Panc1 (cell line): ENCODE measurements around the gene TNIK. TPM values are rescaled to one million over a fixed set of nuclear protein-coding genes. Genes with fewer than 3 reads are reported as not detected.

Experiments
- ATAC-seq: fragments of 200-7000 bp; cut with Tn5 transposase; 2 replicates; pipeline ENCODE4 v1.9.1; 2020; ENCODE audit warnings: mild to moderate bottlenecking, moderate library complexity
- BruUV-seq: library from RNA; stranded (reverse); fragments of 400-500 nt; replicated peaks from 2 replicates; lab custom pipeline; 2021; lab: Mats Ljungman, UMichigan
- CTCF ChIA-PET: fragments of 300-600 bp; sonication (Branson Sonifier 250); formaldehyde crosslinking; loops from one replicate; lab custom pipeline; 2022; ENCODE audit warnings: antibody characterized with exemption; lab: Charles Lee
- POLR2A ChIA-PET: fragments of 300-600 bp; sonication (Branson Sonifier 250); formaldehyde crosslinking; loops from one replicate; lab custom pipeline; 2022; ENCODE audit warnings: antibody characterized with exemption; lab: Charles Lee
- DNase-seq: peaks from one replicate; pipeline ENCODE4 v3.0.0-alpha.2; 2010; ENCODE audit warnings: low read depth, low spot score
- H3K27ac ChIP-seq: 2 replicates; pipeline ENCODE4 v1.5.1; 2011; ENCODE audit warnings: mild to moderate bottlenecking, low read length, inconsistent platforms
- H3K27me3 ChIP-seq: fragments of 200-500 bp; sonication (Bioruptor generic); 2 replicates; pipeline ENCODE4 v1.6.0; 2014; ENCODE audit warnings: low read length, inconsistent platforms; ENCODE audit not compliant: control insufficient read depth, insufficient read depth
- H3K36me3 ChIP-seq: fragments of 200-500 bp; sonication (Bioruptor generic); 2 replicates; pipeline ENCODE4 v1.5.1; 2014; ENCODE audit warnings: inconsistent platforms, mild to moderate bottlenecking, low read length, moderate library complexity; ENCODE audit not compliant: control insufficient read depth, insufficient read depth
- H3K4me1 ChIP-seq: 2 replicates; pipeline ENCODE4 v1.5.1; 2011; ENCODE audit warnings: inconsistent platforms, mild to moderate bottlenecking, low read length, moderate library complexity; ENCODE audit not compliant: control insufficient read depth, insufficient read depth
- H3K4me3 ChIP-seq, 2 experiments: 2 replicates each; pipeline ENCODE4 v1.5.1; 2011 to 2012; ENCODE audit warnings: low read depth in 2 of 2, low read length in 2 of 2, mild to moderate bottlenecking in 2 of 2, inconsistent platforms in 1 of 2, moderate library complexity in 1 of 2
- H3K9me3 ChIP-seq: fragments of 200-500 bp; sonication (Bioruptor generic); 2 replicates; pipeline ENCODE4 v1.5.1; 2014; ENCODE audit warnings: low read depth, mild to moderate bottlenecking, inconsistent platforms, low read length, moderate library complexity; ENCODE audit not compliant: control insufficient read depth, insufficient read depth
- POLR2AphosphoS5 ChIP-seq: IDR thresholded peaks from 2 replicates; pipeline ENCODE4 v1.6.1; 2012; ENCODE audit warnings: mild to moderate bottlenecking, low read depth, low read length, moderate library complexity
- SIN3A ChIP-seq: IDR thresholded peaks from 2 replicates; pipeline ENCODE4 v1.6.1; 2012; ENCODE audit warnings: low read depth, mild to moderate bottlenecking, low read length, moderate library complexity, borderline replicate concordance; ENCODE audit not compliant: insufficient read depth
- TCF7L2 ChIP-seq: IDR thresholded peaks from 2 replicates; pipeline ENCODE4 v1.6.1; 2011; ENCODE audit warnings: mild to moderate bottlenecking, low read depth, low read length, inconsistent platforms
- in situ Hi-C: cut with HindIII; loops from 2 replicates; pipeline ENCODE4 v1.10.0; 2016; ENCODE audit warnings: low sequenced_read_pairs, low pct_unique_long_range_greater_than_20kb
- intact Hi-C: fragments of 100-400 bp; cut with micrococcal nuclease; formaldehyde crosslinking; loops from one replicate; pipeline ENCODE4 v1.10.0; 2022; ENCODE audit not compliant: unreplicated experiment
- total RNA-seq: library from RNA; stranded (reverse); gene quantifications from one replicate; pipeline ENCODE4 v1.2.1, GENCODE V29; 2021; ENCODE audit not compliant: unreplicated experiment
- TF ChIP-seq, protein P1 (sequence below), 2 experiments: IDR thresholded peaks; 2 replicates each; pipeline ENCODE4 v1.6.1; 2011 to 2012; ENCODE audit warnings: low read depth in 2 of 2, control low read depth in 1 of 2, low read length in 1 of 2, mild to moderate bottlenecking in 1 of 2, moderate library complexity in 1 of 2; ENCODE audit not compliant: insufficient read depth in 1 of 2
- TF ChIP-seq, protein P2 (sequence below): fragments of 450-650 bp; IDR thresholded peaks from 2 replicates; pipeline ENCODE4 v1.5.1; 2017; ENCODE audit warnings: mild to moderate bottlenecking

TNIK gene
- total RNA-seq, 1 experiment from 2014 or later, result 1.9 TPM

DNA sequence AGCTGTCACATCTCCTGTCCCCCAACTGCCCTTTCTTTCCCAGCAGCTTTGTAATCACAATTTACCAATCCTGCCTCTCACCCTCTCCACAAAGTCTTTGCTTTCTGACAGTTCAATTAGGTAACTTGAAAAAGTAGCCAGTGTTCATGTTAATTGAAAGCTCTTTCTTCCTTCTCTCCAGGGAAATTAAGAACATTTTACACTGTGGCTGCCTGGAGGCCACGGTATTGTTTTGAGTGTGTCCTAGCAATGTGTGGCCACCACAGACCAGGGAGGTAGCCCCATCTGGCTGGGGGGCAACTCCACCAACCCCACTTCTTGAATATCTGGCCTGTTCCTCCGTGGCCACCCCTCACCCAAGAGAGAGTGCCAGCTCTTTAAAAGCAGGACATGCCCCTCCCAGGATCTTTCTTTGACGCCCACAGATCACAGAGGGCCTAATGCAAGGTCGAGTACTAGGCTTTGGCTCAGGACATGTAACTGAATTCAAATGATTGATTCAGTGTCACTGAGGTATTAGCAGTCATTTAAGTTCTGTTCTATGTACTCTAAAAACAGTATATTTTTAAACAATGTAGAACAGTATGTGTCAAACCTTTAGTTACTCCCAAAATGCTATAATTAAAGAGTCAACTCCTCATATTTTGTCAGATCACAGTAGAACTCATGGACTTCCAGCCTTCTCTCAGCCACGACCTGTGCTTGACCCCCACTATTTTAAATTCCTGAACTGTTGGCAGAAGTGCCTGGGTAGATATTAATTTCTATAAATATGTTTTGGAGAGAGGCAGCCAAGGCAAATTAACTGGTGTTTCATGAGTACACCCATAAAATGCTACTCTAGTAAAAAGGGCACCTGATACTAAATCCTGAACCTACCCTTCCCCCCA, 164.5 kb downstream of the TNIK start:
- no TSS peak for BruUV-seq
- no peak for TF ChIP-seq SIN3A
- TF ChIP-seq TCF7L2, result no peak
- TF ChIP-seq, protein P1, sequence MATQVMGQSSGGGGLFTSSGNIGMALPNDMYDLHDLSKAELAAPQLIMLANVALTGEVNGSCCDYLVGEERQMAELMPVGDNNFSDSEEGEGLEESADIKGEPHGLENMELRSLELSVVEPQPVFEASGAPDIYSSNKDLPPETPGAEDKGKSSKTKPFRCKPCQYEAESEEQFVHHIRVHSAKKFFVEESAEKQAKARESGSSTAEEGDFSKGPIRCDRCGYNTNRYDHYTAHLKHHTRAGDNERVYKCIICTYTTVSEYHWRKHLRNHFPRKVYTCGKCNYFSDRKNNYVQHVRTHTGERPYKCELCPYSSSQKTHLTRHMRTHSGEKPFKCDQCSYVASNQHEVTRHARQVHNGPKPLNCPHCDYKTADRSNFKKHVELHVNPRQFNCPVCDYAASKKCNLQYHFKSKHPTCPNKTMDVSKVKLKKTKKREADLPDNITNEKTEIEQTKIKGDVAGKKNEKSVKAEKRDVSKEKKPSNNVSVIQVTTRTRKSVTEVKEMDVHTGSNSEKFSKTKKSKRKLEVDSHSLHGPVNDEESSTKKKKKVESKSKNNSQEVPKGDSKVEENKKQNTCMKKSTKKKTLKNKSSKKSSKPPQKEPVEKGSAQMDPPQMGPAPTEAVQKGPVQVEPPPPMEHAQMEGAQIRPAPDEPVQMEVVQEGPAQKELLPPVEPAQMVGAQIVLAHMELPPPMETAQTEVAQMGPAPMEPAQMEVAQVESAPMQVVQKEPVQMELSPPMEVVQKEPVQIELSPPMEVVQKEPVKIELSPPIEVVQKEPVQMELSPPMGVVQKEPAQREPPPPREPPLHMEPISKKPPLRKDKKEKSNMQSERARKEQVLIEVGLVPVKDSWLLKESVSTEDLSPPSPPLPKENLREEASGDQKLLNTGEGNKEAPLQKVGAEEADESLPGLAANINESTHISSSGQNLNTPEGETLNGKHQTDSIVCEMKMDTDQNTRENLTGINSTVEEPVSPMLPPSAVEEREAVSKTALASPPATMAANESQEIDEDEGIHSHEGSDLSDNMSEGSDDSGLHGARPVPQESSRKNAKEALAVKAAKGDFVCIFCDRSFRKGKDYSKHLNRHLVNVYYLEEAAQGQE (IDR thresholded peaks at IDR 0.05; ENCODE audit: insufficient read depth in 1 of 2, low read depth in 2 of 2, low read length in 1 of 2), result no peak
- TF ChIP-seq, protein P2, sequence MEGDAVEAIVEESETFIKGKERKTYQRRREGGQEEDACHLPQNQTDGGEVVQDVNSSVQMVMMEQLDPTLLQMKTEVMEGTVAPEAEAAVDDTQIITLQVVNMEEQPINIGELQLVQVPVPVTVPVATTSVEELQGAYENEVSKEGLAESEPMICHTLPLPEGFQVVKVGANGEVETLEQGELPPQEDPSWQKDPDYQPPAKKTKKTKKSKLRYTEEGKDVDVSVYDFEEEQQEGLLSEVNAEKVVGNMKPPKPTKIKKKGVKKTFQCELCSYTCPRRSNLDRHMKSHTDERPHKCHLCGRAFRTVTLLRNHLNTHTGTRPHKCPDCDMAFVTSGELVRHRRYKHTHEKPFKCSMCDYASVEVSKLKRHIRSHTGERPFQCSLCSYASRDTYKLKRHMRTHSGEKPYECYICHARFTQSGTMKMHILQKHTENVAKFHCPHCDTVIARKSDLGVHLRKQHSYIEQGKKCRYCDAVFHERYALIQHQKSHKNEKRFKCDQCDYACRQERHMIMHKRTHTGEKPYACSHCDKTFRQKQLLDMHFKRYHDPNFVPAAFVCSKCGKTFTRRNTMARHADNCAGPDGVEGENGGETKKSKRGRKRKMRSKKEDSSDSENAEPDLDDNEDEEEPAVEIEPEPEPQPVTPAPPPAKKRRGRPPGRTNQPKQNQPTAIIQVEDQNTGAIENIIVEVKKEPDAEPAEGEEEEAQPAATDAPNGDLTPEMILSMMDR, result no peak
- no peak for TF ChIP-seq POLR2AphosphoS5
- no peak overlapping the region for H3K27ac ChIP-seq
- ATAC-seq (no peak), DNase-seq (no peak)
- H3K4me1 ChIP-seq, result no peaks in the 10 kb centered on the region
- POLR2A ChIA-PET, result no interaction called here
- no peaks in the 10 kb centered on the region for H3K9me3 ChIP-seq
- peaks cover 10% of the 10 kb centered on the region for H3K27me3 ChIP-seq
- in situ Hi-C loops (no loop called here), intact Hi-C loops (no loop called here)
- no peaks in the 10 kb centered on the region; the same call in 1 of the 2 replicates for H3K36me3 ChIP-seq
- CTCF ChIA-PET, result no interaction called here
- no peak overlapping the region for H3K4me3 ChIP-seq

DNA sequence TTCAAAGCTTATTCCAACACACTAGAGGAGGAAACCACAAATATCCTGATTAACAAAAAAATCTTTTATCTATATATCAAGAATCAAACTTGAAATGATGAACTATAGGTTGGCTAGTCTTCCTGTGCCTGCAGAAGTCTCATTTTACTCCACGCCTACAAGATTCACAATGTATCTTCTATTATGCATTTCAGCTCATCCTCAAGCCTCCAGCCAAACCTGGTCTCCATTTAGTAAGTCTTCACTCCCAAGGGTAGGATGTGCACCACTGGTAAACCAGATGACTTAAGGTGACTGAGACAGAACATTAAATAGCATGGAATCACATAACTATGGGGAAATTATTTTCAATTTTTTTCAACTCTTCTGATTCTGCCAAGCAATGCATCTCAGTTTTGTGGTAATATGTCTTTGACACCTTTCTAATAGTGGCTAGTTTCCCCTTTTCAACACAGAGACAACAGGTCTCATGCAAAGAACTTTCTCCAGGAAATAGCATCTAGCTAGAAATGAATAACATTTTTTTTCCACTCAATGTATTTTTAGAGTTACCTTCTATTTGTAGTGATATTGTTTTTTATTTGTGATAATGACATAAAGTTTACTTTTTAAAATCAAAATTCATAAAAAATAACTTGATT, 166.9 kb downstream of the TNIK start:
- no TSS peak for BruUV-seq
- Histone ChIP-seq H3K9me3 (no peaks in the 10 kb centered on the region), H3K4me3 (no peak overlapping the region), H3K27me3 (peaks cover 7% of the 10 kb centered on the region), H3K4me1 (no peaks in the 10 kb centered on the region), H3K36me3 (no peaks in the 10 kb centered on the region; the same call in 1 of the 2 replicates), H3K27ac (no peak overlapping the region)
- in situ Hi-C loops, result no loop called here
- ChIA-PET POLR2A (no interaction called here), CTCF (no interaction called here)
- TF ChIP-seq, protein P2, result no peak
- ATAC-seq, result no peak
- intact Hi-C loops, result no loop called here
- DNase-seq, result no peak
